ENCODE results near the gene CDH2. TPM values are rescaled to one million over a fixed set of nuclear protein-coding genes. Genes with fewer than 3 reads are reported as not detected.

CDH2 gene
- total and polyA plus RNA-seq, 4 donors: 14.2 to 49.5 (median 26.4) TPM

GRCh38 chr18:28208268-28208667 is 31.3 kb upstream of the CDH2 start:
- peaks cover 0 to 1% (median 0%) of the 10 kb centered on the region in 4 donors for H3K9me3 ChIP-seq (ENCODE audit: control insufficient read depth in 4 of 4, low read length in 3 of 4)
- H3K4me3 ChIP-seq (ENCODE audit: low read depth in 1 of 3, low read length in 3 of 3): no peak overlapping the region
- no peaks in the 10 kb centered on the region for H3K4me1 ChIP-seq (ENCODE audit: control insufficient read depth in 4 of 4, insufficient read depth in 4 of 4, low read length in 3 of 4)
- WGBS: 77% methylated on average over 1 of the region's 1 CpG
- H3K27me3 ChIP-seq (ENCODE audit: control insufficient read depth in 4 of 4, insufficient read depth in 4 of 4, low read length in 3 of 4): no peaks in the 10 kb centered on the region
- no peak for TF ChIP-seq ZBTB33 (IDR thresholded peaks at IDR 0.05)
- no peak for TF ChIP-seq SP1 (IDR thresholded peaks at IDR 0.05)
- no peak overlapping the region for H3K9ac ChIP-seq (ENCODE audit: low read depth in 1 of 2, low read length in 2 of 2)
- no peak for DNase-seq (ENCODE audit: low spot score)
- no peaks in the 10 kb centered on the region for H3K36me3 ChIP-seq (ENCODE audit: control insufficient read depth in 4 of 4, insufficient read depth in 3 of 4, low read depth in 1 of 4, low read length in 3 of 4)
- H3K27ac ChIP-seq (ENCODE audit: low read depth in 1 of 2, low read length in 2 of 2): no peak overlapping the region

GRCh38 chr18:28204154-28204553 is 27.2 kb upstream of the CDH2 start:
- WGBS: 78% methylated on average over 1 of the region's 1 CpG
- no peak overlapping the region for H3K4me3 ChIP-seq (ENCODE audit: low read depth in 1 of 3, low read length in 3 of 3)
- DNase-seq (ENCODE audit: low spot score): no peak
- H3K27me3 ChIP-seq (ENCODE audit: control insufficient read depth in 4 of 4, insufficient read depth in 4 of 4, low read length in 3 of 4): no peaks in the 10 kb centered on the region
- H3K4me1 ChIP-seq (ENCODE audit: control insufficient read depth in 4 of 4, insufficient read depth in 4 of 4, low read length in 3 of 4): no peaks in the 10 kb centered on the region
- no peak overlapping the region for H3K27ac ChIP-seq (ENCODE audit: low read depth in 1 of 2, low read length in 2 of 2)
- H3K36me3 ChIP-seq (ENCODE audit: control insufficient read depth in 4 of 4, insufficient read depth in 3 of 4, low read depth in 1 of 4, low read length in 3 of 4): no peaks in the 10 kb centered on the region
- TF ChIP-seq CTCF (IDR thresholded peaks at IDR 0.05; ENCODE audit: low read depth, low read length, missing input control): no peak
- peak; percentile 62 to 68 for TF ChIP-seq RXRA (IDR thresholded peaks at IDR 0.05)
- H3K9ac ChIP-seq (ENCODE audit: low read depth in 1 of 2, low read length in 2 of 2): no peak overlapping the region
- H3K9me3 ChIP-seq (ENCODE audit: control insufficient read depth in 4 of 4, low read length in 3 of 4): peaks cover 0 to 1% (median 0%) of the 10 kb centered on the region in 4 donors

- Histone ChIP-seq H3K9ac (ENCODE audit: low read depth in 1 of 2, low read length in 2 of 2) (no peak overlapping the region), H3K27me3 (ENCODE audit: control insufficient read depth in 4 of 4, insufficient read depth in 4 of 4, low read length in 3 of 4) (no peaks in the 10 kb centered on the region), H3K27ac (ENCODE audit: low read depth in 1 of 2, low read length in 2 of 2) (no peak overlapping the region), H3K9me3 (ENCODE audit: control insufficient read depth in 4 of 4, low read length in 3 of 4) (no peaks in the 10 kb centered on the region), H3K4me3 (ENCODE audit: low read depth in 1 of 3, low read length in 3 of 3) (no peak overlapping the region), H3K36me3 (ENCODE audit: control insufficient read depth in 4 of 4, insufficient read depth in 3 of 4, low read depth in 1 of 4, low read length in 3 of 4) (no peaks in the 10 kb centered on the region), H3K4me1 (ENCODE audit: control insufficient read depth in 4 of 4, insufficient read depth in 4 of 4, low read length in 3 of 4) (no peaks in the 10 kb centered on the region)
- TF ChIP-seq CTCF (IDR thresholded peaks at IDR 0.05; ENCODE audit: low read depth, low read length, missing input control) (no peak), REST (IDR thresholded peaks at IDR 0.05) (no peak), HNF4A (conservative IDR thresholded peaks at IDR 0.05) (no peak), RAD21 (IDR thresholded peaks at IDR 0.05) (no peak), ATF3 (IDR thresholded peaks at IDR 0.05) (no peak), RXRA (IDR thresholded peaks at IDR 0.05) (no peak), EGR1 (IDR thresholded peaks at IDR 0.05; ENCODE audit: low read depth in 2 of 2) (no peak), JUND (IDR thresholded peaks at IDR 0.05) (no peak), GABPA (IDR thresholded peaks at IDR 0.05 in 1 of 2, conservative IDR thresholded peaks at IDR 0.05 in 1 of 2) (no peak), HNF4G (IDR thresholded peaks at IDR 0.05) (no peak), NR2F2 (IDR thresholded peaks at IDR 0.05) (no peak), FOXA2 (IDR thresholded peaks at IDR 0.05) (no peak), MAX (IDR thresholded peaks at IDR 0.05) (no peak), TAF1 (conservative IDR thresholded peaks at IDR 0.05) (no peak)
- WGBS: 86% methylated on average over 4 of the region's 4 CpGs
- DNase-seq (ENCODE audit: low spot score): no peak
These were observed 24.1 kb upstream of the CDH2 start for GRCh38 chr18:28201056-28201455.
